HT-29 (cell line): ENCODE results near the gene CST7. TPM values are rescaled to one million over a fixed set of nuclear protein-coding genes. Genes with fewer than 3 reads are reported as not detected.
"Not testable (repeated sequence)": the region's sequence is repeated elsewhere in the genome, so short reads cannot be mapped to it uniquely, and the experiment has no call there.

Experiments
- DNase-seq: peaks from one replicate; pipeline ENCODE4 v3.0.0-alpha.2; 2015; ENCODE audit warnings: low spot score
- total RNA-seq: library from RNA; depleted of rRNA; stranded (reverse); fragments of >200 nt; shearing (Covaris generic); gene quantifications from 2 replicates; pipeline ENCODE4 v1.2.3, GENCODE V29; 2014; rRNA removed

CST7 gene
- total RNA-seq, result not detected in 2 replicates

- no peak for DNase-seq
These were observed at the start of gene CST7 for GRCh38 chr20:24948939-24949679. TSS of gene CST7 (plus strand) at chr20:24949269. CDS start at chr20:24949506, 237 bp downstream.

- DNase-seq, result no peak
These were observed 42.3 kb upstream of the CST7 start for GRCh38 chr20:24906806-24907205.

- no peak for DNase-seq
These were observed 40.4 kb upstream of the CST7 start for GRCh38 chr20:24908642-24909041.

- no peak for DNase-seq
These were observed 39.8 kb upstream of the CST7 start for GRCh38 chr20:24909086-24909780.

- no peak for DNase-seq
These were observed 39.2 kb upstream of the CST7 start for GRCh38 chr20:24909861-24910260.

GRCh38 chr20:24910461-24910860 lies 38.6 kb upstream of the CST7 start:
- DNase-seq, result no peak

- DNase-seq, result no peak
These were observed 37.6 kb upstream of the CST7 start for GRCh38 chr20:24911461-24911860.

- no peak for DNase-seq
These were observed 36.5 kb upstream of the CST7 start for GRCh38 chr20:24912397-24913075.

GRCh38 chr20:24913076-24913628 lies 35.9 kb upstream of the CST7 start:
- DNase-seq, result no peak

- DNase-seq, result no peak
These were observed 34.5 kb upstream of the CST7 start for GRCh38 chr20:24914388-24915241.

GRCh38 chr20:24915440-24915839 lies 33.6 kb upstream of the CST7 start:
- no peak for DNase-seq

- DNase-seq, result no peak
These were observed 33.2 kb upstream of the CST7 start for GRCh38 chr20:24915892-24916291.

GRCh38 chr20:24916412-24916811 lies 32.7 kb upstream of the CST7 start:
- no peak for DNase-seq

GRCh38 chr20:24917056-24917455 lies 32.0 kb upstream of the CST7 start:
- no peak for DNase-seq

GRCh38 chr20:24917797-24918578 lies 31.1 kb upstream of the CST7 start:
- peak; percentile 81 for DNase-seq

GRCh38 chr20:24918579-24919566 lies 30.2 kb upstream of the CST7 start:
- no peak for DNase-seq

- DNase-seq, result not testable (repeated sequence)
These were observed 29.4 kb upstream of the CST7 start for GRCh38 chr20:24919665-24920064.

GRCh38 chr20:24920706-24921105 lies 28.4 kb upstream of the CST7 start:
- not testable (repeated sequence) for DNase-seq

GRCh38 chr20:24929259-24929658 lies 19.8 kb upstream of the CST7 start:
- DNase-seq, result not testable (repeated sequence)
